Inferior parietal cortex (tissue), 1 donor: ENCODE data around the gene PLK5.

ENCODE experiments used
- DNase-seq: peaks from one replicate; pipeline ENCODE4 v3.0.0-alpha.2; 2016; ENCODE audit errors: extremely low spot score

The PLK5 gene

GRCh38 chr19:1555487-1556389, 31.9 kb downstream of the PLK5 start:
- DNase-seq = no peak

- no peak for DNase-seq
These were observed 32.7 kb downstream of the PLK5 start for GRCh38 chr19:1556390-1557070.

DNA sequence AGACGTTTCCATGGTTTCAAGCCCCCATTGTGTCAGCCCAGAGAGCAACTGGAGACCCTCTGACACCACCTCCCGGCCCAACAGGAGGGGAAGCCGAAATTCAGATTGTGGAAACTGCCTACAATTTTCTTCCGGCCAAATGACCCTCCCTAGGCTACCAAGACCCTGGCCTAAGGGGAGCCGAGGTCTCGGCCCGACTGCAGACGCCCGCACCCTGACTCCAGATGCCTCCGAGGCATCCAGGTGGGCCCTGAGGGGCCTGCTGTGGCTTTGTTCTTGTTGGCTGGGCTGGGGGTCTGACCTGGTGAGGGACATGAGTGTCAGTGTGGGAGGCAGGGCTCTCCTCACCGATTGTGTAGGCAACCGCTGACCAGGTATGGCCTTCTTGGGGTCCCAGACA, 34.7 kb downstream of the PLK5 start:
- no peak for DNase-seq

- no peak for DNase-seq
These were observed 36.5 kb downstream of the PLK5 start for GRCh38 chr19:1560286-1560882.

DNA sequence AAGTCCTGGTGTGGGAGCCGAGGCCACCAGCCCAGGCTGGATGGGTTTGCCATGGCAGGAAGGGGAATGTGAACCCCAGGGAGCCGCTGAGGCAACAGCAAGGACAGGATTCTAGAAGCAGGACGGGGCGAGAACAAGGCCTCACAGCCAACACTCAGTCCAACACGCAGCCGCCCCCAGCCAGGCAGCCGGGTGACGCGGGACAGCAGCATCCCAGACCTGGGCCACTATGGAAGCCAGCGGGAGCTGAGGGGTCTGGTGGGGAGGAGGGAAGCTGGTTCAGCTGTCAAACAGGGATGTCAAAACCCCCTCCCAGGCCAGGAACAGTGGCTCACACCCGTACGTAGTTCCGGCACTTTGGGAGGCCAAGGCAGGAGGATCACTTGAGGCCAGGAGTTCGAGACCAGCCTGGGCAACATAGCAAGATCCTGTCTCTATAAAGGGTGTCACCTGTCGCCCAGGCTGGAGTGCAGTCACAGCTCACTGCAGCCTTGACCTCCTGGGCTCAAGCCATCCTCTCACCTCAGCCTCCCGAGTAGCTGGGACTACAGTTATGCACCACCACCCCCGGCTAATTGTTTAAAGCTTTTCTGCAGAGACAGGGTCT, 37.5 kb downstream of the PLK5 start:
- DNase-seq = no peak

GRCh38 chr19:1563251-1563650, 39.4 kb downstream of the PLK5 start:
- no peak for DNase-seq

DNA sequence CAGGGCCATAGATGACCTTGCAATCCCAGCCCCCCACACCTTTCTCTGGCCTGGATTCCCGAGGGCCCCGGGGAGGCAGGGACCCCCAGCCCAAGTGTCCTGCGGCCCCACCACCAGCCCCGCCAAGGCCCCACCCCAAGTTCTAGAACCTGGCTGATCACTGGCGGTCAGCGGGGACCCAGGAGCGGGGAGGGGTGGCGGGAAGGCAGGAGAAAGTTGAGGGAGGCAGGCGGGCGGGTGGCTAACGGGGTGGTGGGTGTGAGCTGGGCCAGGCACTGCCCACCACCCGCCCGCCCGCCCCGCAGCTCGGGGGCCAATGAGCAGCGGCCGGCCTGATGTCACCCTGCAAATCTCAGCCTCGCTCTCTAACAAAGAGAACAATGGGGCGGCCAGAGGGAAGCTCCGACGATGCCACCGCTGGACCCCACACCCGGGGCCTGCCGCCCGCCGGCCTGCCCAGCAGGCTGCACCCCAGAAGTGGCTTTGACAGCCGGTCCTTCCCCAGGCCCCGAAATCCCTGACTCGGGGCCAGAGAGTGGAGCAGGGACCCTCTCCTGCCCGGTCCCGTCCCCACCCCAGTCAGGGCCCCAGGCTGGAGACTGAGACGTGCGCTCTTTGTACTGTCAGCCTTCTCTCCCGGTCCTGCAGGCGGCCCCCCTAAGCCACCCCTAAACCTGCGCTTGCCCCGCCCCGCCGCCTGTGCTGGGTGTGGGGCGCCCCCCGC, 42.7 kb downstream of the PLK5 start:
- peak; percentile 79 for DNase-seq

DNA sequence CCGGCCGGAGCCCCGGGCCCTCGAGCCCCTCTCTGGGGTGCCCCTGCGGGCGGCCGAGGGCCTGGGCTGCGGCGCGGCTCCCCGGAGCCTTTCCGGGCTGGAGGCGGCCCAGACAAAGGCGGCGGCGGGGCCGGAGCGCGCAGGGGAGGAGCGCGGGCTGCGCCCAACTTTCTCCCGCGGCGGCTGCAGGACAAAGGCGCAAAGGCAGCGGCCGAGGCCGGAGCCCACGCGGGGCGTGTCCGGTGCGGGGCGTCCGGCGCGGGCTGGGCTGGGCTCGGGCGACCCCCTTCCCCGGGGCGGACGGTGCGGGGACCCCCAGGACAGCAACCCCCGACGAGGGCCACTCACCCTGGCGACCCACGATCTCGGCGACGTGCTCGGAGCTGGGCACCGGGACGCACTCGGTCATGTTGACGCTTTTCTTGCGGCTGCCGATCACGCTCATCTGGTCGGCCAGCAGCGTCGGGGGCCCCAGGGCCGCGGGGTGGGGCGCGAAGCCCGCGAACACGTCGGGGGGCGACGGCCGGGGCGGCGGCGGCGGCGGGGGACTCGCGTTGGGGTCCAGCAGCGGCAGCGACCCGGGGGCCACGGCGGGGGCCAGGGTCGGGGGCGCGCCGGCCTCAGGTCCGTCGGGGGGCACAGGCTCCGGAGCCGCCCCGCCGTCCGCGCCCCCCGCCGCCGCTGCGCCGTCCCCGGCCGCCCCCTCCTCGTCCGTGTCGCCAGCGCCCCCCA, 43.4 kb downstream of the PLK5 start:
- DNase-seq = no peak

GRCh38 chr19:1567848-1568227, 44.0 kb downstream of the PLK5 start:
- DNase-seq = no peak

DNA sequence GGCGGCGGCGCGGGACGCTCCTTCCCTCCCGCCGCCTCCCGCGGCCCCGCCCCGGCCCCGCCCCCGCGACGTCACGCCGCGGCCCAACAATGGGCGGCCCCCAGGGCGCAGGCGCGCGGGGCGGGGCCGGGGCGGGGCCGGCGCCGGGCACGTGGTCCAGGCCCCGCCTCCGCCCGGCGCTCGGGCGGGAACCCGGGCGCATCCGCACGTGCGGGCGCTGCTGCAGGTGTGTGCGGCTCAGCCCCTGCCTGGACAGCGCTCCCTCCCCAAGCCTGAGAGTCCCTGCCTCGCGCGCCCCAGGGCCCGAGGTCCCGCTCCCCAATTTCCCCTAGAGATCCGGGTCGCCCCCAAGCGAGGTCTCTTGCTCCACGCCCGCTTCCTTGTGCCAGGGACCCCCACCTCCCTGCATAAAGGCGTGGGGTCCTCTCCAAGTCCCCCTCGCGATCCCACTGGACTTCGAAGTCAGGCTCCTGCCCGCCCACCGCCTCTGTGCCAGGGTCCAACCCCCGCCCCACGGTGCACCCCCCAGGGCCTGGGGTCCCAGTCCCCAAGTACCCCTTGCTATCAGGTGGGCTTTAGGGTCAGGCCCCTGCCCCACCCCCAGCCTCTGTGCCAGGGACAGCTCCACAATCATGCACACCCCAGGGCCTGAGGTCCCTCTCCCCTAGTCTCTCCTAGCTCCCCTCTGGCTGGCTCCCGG, 44.6 kb downstream of the PLK5 start, which contains the start of gene MEX3D:
Gene MEX3D (minus strand): TSS at position 6 of the 700 bp plus-strand sequence. CDS start 267 bp downstream, outside the sequence.
- DNase-seq = peak; percentile 43

DNA sequence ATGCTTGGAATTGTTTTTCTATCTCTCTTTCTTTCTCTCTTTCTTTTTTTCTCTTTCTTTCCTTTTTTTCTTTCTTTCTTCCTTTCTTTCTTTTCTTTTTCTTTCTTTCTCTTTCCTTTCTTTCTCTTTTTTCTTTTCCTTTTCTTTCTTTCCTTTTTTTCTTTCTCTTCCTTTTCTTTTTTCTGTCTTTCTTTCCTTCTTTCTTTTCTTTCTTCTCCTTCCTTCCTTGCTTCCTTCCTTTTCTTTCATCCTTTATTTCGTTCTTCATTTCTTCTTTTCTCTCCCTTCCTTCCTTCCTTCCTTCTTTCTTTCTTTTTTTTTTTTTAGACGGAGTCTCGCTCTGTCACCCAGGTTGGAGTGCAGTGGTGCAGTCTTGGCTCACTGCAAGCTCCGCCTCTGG, 46.1 kb downstream of the PLK5 start:
- no peak for DNase-seq

GRCh38 chr19:1570836-1571235, 47.0 kb downstream of the PLK5 start:
- no peak for DNase-seq

- DNase-seq = no peak
These were observed 47.5 kb downstream of the PLK5 start for GRCh38 chr19:1571358-1571757.

- no peak for DNase-seq
These were observed 48.9 kb downstream of the PLK5 start for GRCh38 chr19:1572795-1573194.

DNA sequence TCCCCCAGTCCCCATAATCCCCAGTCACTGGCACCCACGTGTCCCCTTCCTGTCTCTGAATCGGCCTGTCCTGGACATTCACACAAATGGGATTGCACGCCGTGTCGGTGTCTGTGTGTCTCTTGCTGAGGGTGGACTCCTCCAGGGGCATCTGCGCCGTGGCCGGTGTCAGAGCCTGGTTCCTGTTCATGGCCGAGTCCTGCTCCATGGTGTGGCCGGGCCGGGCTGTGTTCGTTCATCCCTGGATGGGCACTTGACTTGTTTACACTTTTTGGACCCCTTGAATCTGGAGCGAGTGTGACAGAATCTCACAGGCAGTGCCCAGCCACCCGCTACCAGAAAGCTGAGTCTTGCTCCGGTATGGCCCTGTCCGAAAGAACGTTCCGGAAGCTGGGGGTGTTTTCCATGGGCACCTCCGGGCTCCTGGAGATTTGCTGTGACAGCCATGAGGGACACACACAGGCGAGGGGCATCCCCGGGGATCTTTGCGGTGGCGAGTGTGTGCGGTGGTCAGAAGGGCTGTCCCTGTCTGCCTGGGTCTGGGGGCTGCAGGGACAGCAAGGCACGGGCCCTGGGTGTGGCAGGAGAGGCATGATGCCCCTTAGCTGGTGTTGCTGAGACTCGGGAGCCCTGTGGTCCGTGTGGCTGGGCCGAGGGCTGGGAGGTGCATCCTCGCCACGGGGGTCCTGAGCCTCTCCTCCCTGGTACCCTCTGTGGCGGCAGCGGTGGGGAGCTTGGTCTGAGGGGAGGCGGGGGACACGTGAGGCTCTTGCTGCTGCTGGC, 50.7 kb downstream of the PLK5 start:
- DNase-seq = no peak

GRCh38 chr19:1575323-1576241, 51.7 kb downstream of the PLK5 start:
- no peak for DNase-seq

GRCh38 chr19:1576242-1577089, 52.6 kb downstream of the PLK5 start:
- DNase-seq = no peak
